K562 (cell line): ENCODE data around the gene BORCS5. TPM values are rescaled to one million over a fixed set of nuclear protein-coding genes. Genes with fewer than 3 reads are reported as not detected.

Experiments used
- ATAC-seq: fragments of 200-7000 bp; cut with Tn5 transposase; 3 replicates; pipeline ENCODE4 v1.9.1; 2020; ENCODE audit warnings: moderate library complexity
- BruUV-seq: library from RNA; stranded (reverse); fragments of 400-500 nt; replicated peaks from 2 replicates; lab custom pipeline; 2021; lab: Mats Ljungman, UMichigan
- CTCF ChIA-PET: fragments of 300-600 bp; formaldehyde crosslinking; extraction: SDS; loops from one replicate; lab custom pipeline; 2021; ENCODE audit warnings: low intra/inter-chr PET ratio; lab: Yijun Ruan, JAX
- POLR2A ChIA-PET: fragments of 300-600, 350-650 bp; sonication (Branson Sonifier 250); formaldehyde crosslinking; extraction: SDS; loops from one replicate; lab custom pipeline; 2021; ENCODE audit warnings: antibody characterized with exemption, inconsistent platforms; lab: Yijun Ruan, JAX
- DNase-seq, 4 experiments: peaks; one replicate each; pipeline versions ENCODE4 v3.0.0 to v3.0.0-alpha.2; 2011 to 2018; ENCODE audit warnings: low spot score in 3 of 4, mixed read lengths in 3 of 4; ENCODE audit errors: extremely low read depth in 1 of 4
- FAIRE-seq: peaks from 2 replicates; lab custom pipeline; 2011; peaks lifted over from hg19 to GRCh38; lab: Jason Lieb, UNC
- H2AFZ ChIP-seq: 2 replicates; pipeline ENCODE4 v1.6.0; 2011; ENCODE audit warnings: low read depth, low read length, control low read depth, inconsistent platforms
- H3K27ac ChIP-seq: fragments of 200-600 bp; 3 replicates; pipeline ENCODE4 v1.8.0; 2011; ENCODE audit warnings: low read depth, mild to moderate bottlenecking, control low read depth, inconsistent platforms, low read length, moderate library complexity, mixed read lengths; ENCODE audit errors: extremely low read depth
- H3K27me3 ChIP-seq, 2 experiments: fragments of 300-600 bp in 1 of 2; 2 replicates in 1 of 2; 3 replicates in 1 of 2; pipeline versions ENCODE4 v1.6.0 to v1.8.0; 2011; ENCODE audit warnings: inconsistent platforms in 2 of 2, low read length in 2 of 2, mild to moderate bottlenecking in 1 of 2, mixed read lengths in 1 of 2, moderate library complexity in 1 of 2; ENCODE audit not compliant: control insufficient read depth in 2 of 2, insufficient read depth in 2 of 2
- H3K36me3 ChIP-seq: fragments of 300-600 bp; 3 replicates; pipeline ENCODE4 v1.8.0; 2011; ENCODE audit warnings: mild to moderate bottlenecking, low read length, inconsistent platforms; ENCODE audit not compliant: control insufficient read depth, insufficient read depth
- H3K4me1 ChIP-seq, 2 experiments: fragments of 200-600 bp in 1 of 2; replicated peaks in 1 of 2; 2 replicates in 1 of 2; 3 replicates in 1 of 2; pipeline versions ENCODE4 v1.5.1 to v1.8.0; 2011; ENCODE audit warnings: inconsistent platforms in 2 of 2, low read length in 2 of 2, mild to moderate bottlenecking in 1 of 2, mixed read lengths in 1 of 2, moderate library complexity in 1 of 2; ENCODE audit not compliant: control insufficient read depth in 2 of 2, insufficient read depth in 2 of 2
- H3K4me2 ChIP-seq: 2 replicates; pipeline ENCODE4 v1.6.1; 2011; ENCODE audit warnings: low read length, control low read depth, inconsistent platforms, mixed read lengths; ENCODE audit not compliant: insufficient read depth
- H3K4me3 ChIP-seq: fragments of 200-600 bp; sonication (generic), shearing (Covaris generic); 2 replicates; pipeline ENCODE4 v1.5.1; 2016; ENCODE audit warnings: control low read depth, inconsistent platforms
- H3K79me2 ChIP-seq: fragments of 200-600 bp; 3 replicates; pipeline ENCODE4 v1.8.0; 2011; ENCODE audit warnings: low read length, inconsistent platforms; ENCODE audit not compliant: control insufficient read depth, insufficient read depth
- H3K9ac ChIP-seq, 2 experiments: 2 replicates each; pipeline versions ENCODE4 v1.6.0 to v1.6.1; 2011; ENCODE audit warnings: low read depth in 2 of 2, low read length in 2 of 2, control low read depth in 1 of 2, inconsistent platforms in 1 of 2, mild to moderate bottlenecking in 1 of 2, mixed read lengths in 1 of 2; ENCODE audit not compliant: insufficient read depth in 1 of 2
- H3K9me1 ChIP-seq: one replicate; pipeline ENCODE4 v1.6.0; 2011; ENCODE audit warnings: inconsistent platforms, mild to moderate bottlenecking, low read length, moderate library complexity; ENCODE audit not compliant: control insufficient read depth, insufficient read depth
- H3K9me3 ChIP-seq: replicated peaks from 2 replicates; pipeline ENCODE4 v1.5.1; 2011; ENCODE audit warnings: low read depth, low read length, inconsistent platforms; ENCODE audit not compliant: control insufficient read depth, insufficient read depth
- H4K20me1 ChIP-seq: replicated peaks from 2 replicates; pipeline ENCODE4 v1.6.1; 2011; ENCODE audit warnings: low read length, inconsistent platforms, mixed read lengths; ENCODE audit not compliant: control insufficient read depth, insufficient read depth
- CAMTA2 ChIP-seq: fragments of 250-450 bp; sonication (Bioruptor Pico); conservative IDR thresholded peaks from 2 replicates; pipeline ENCODE4 v1.5.1; 2022
- CREB3L1 ChIP-seq: fragments of 450-650 bp; IDR thresholded peaks from 2 replicates; pipeline ENCODE4 v1.6.1; 2014; ENCODE audit warnings: low read depth, mild to moderate bottlenecking, moderate library complexity, borderline replicate concordance
- E2F4 ChIP-seq: sonication (generic); formaldehyde crosslinking; IDR thresholded peaks from 2 replicates; pipeline ENCODE4 v1.8.0; 2022; ENCODE audit warnings: mild to moderate bottlenecking, low read depth, missing genetic modification reagents
- ILK ChIP-seq: fragments of 450-650 bp; IDR thresholded peaks from 2 replicates; pipeline ENCODE4 v1.6.1; 2016; ENCODE audit warnings: missing genetic modification characterization, low read depth, mild to moderate bottlenecking, missing compliant biosample characterization, moderate library complexity, borderline replicate concordance
- NCOA6 ChIP-seq: fragments of 450-650 bp; IDR thresholded peaks from 2 replicates; pipeline ENCODE4 v1.6.1; 2017; ENCODE audit warnings: mild to moderate bottlenecking
- NELFE ChIP-seq: IDR thresholded peaks from 2 replicates; pipeline ENCODE4 v1.6.1; 2011; ENCODE audit warnings: mild to moderate bottlenecking; ENCODE audit not compliant: insufficient read depth, insufficient read length
- NR2C1 ChIP-seq, 2 experiments: fragments of 450-650 bp; IDR thresholded peaks; 2 replicates each; pipeline ENCODE4 v1.6.1; 2017; ENCODE audit warnings: mild to moderate bottlenecking in 2 of 2, antibody characterized with exemption in 1 of 2, inconsistent platforms in 1 of 2, missing compliant biosample characterization in 1 of 2, missing genetic modification characterization in 1 of 2
- POLR3G ChIP-seq: IDR thresholded peaks from 2 replicates; pipeline ENCODE4 v1.6.1; 2011; ENCODE audit not compliant: insufficient read length, insufficient replicate concordance; ENCODE audit errors: extremely low read depth
- POU5F1 ChIP-seq: fragments of 150-350 bp; IDR thresholded peaks from 2 replicates; pipeline ENCODE4 v1.6.1; 2014; ENCODE audit warnings: borderline replicate concordance, low read length, low read depth, mild to moderate bottlenecking; ENCODE audit not compliant: partially characterized antibody
- SIX5 ChIP-seq, 2 experiments: IDR thresholded peaks; 2 replicates each; pipeline ENCODE4 v1.6.1; 2011; ENCODE audit warnings: low read length in 2 of 2, borderline replicate concordance in 1 of 2, low read depth in 1 of 2, mild to moderate bottlenecking in 1 of 2, moderate library complexity in 1 of 2; ENCODE audit not compliant: insufficient read depth in 1 of 2
- YY1 ChIP-seq, 3 experiments: IDR thresholded peaks; 2 replicates each; pipeline ENCODE4 v1.6.1; 2011; ENCODE audit warnings: low read length in 2 of 3, mild to moderate bottlenecking in 2 of 3, moderate library complexity in 2 of 3, borderline replicate concordance in 1 of 3, control low read depth in 1 of 3, low read depth in 1 of 3; ENCODE audit not compliant: insufficient read depth in 3 of 3, insufficient replicate concordance in 2 of 3, control insufficient read depth in 1 of 3, insufficient read length in 1 of 3; ENCODE audit errors: extremely low read depth in 1 of 3
- ZC3H8 ChIP-seq: fragments of 450-650 bp; IDR thresholded peaks from 2 replicates; pipeline ENCODE4 v1.6.1; 2017
- WGBS: fragments of 100-300 bp; shearing (Covaris generic); methylation state at CpG from one replicate; pipeline ENCODE4 v1.1.6; 2016; ENCODE audit warnings: low coverage, mixed read lengths; ENCODE audit not compliant: insufficient coverage; ENCODE audit errors: missing lambda C conversion rate; 5-methylcytosine and 5-hydroxymethylcytosine counted together
- in situ Hi-C: fragments of 300-500 bp; cut with MboI; formaldehyde crosslinking; loops from 4 replicates; pipeline ENCODE4 v1.15.0; 2018; ENCODE audit warnings: inconsistent platforms, mixed read lengths
- intact Hi-C: fragments of 100-400 bp; cut with micrococcal nuclease; formaldehyde crosslinking; loops from 2 replicates; pipeline ENCODE4 v1.14.2; 2022
- polyA plus RNA-seq, 8 experiments: library from polyadenylated mRNA; depleted of rRNA in 4 of 8; stranded (reverse) in 5 of 8; unstranded in 3 of 8; fragments of >200 nt; fragmentation: Nextera tagmentation in 2 of 8; fragmentation: Illumina TruSeq in 1 of 8; extraction: Ambion mirVana in 2 of 8; extraction: Trizol in 1 of 8; gene quantifications; 2 replicates each; pipeline versions ENCODE4 v1.2.1 to v1.2.3, GENCODE V29; 2011 to 2014; ENCODE audit warnings: inconsistent platforms in 1 of 8, missing spikeins in 1 of 8
- total RNA-seq, 7 experiments: library from RNA; depleted of rRNA in 6 of 7; stranded (reverse); fragments of >200 nt in 6 of 7; fragmentation: Illumina TruSeq in 2 of 7; extraction: Trizol in 2 of 7; gene quantifications; 2 replicates each; pipeline versions ENCODE4 v1.2.1 to v1.2.3, GENCODE V29; 2011 to 2021; ENCODE audit warnings: low replicate concordance in 1 of 7

The BORCS5 gene
- total and polyA plus RNA-seq, 9 of the 15 experiments (the other 6 are each of a cell fraction or from before 2014, with no cell fraction given): 0.31 to 12.4 (median 6.6) TPM

- no peaks in the 10 kb centered on the region for H3K79me2 ChIP-seq
- peaks cover 8% of the 10 kb centered on the region for H4K20me1 ChIP-seq
- no peaks in the 10 kb centered on the region for H3K9me1 ChIP-seq
- H3K9me3 ChIP-seq: no peaks in the 10 kb centered on the region
- DNase-seq (no peak), ATAC-seq (no peak)
- H3K4me1 ChIP-seq: peaks cover 6 to 16% of the 10 kb centered on the region in 2 experiments; a peak in 3 of 5 replicates
- ChIA-PET CTCF (no interaction called here), POLR2A (interaction anchor here (0.7 to 1.4 kb wide), 3 partner anchors 10 to 96 kb away, joined by 3 to 6 read pairs (median 4); no protein-coding TSS in a partner anchor)
- H3K27me3 ChIP-seq: no peaks in the 10 kb centered on the region
- no peak overlapping the region for H3K4me2 ChIP-seq
- TF ChIP-seq ILK (tag) (no peak), POLR3G (no peak), CREB3L1 (no peak), POU5F1 (no peak), ZC3H8 (no peak), NCOA6 (no peak), NELFE (no peak), E2F4 (CRISPR knock-in tag) (no peak), SIX5 (IDR thresholded peaks at IDR 0.05; ENCODE audit: borderline replicate concordance in 1 of 2, insufficient read depth in 1 of 2, low read depth in 1 of 2, low read length in 2 of 2) (no peak), NR2C1 (IDR thresholded peaks at IDR 0.05) (no peak), NR2C1 (tag; IDR thresholded peaks at IDR 0.05) (no peak), YY1 (IDR thresholded peaks at IDR 0.05; ENCODE audit: borderline replicate concordance in 1 of 3, control insufficient read depth in 1 of 3, extremely low read depth in 1 of 3, insufficient read depth in 3 of 3, insufficient read length in 1 of 3, insufficient replicate concordance in 2 of 3, low read depth in 1 of 3, low read length in 2 of 3) (no peak), CAMTA2 (CRISPR knock-in tag) (no peak)
- TF ChIP-seq, all 486 proteins: peak for 0
- intact Hi-C loops: no loop called here
- in situ Hi-C loops: no loop called here
- Histone ChIP-seq H3K9ac (no peak overlapping the region), H3K4me3 (no peak overlapping the region), H3K36me3 (peaks cover 42% of the 10 kb centered on the region), H3K27ac (no peak overlapping the region), H2AFZ (no peak overlapping the region)
- FAIRE-seq: no peak
- BruUV-seq: no TSS peak
- 90% methylated on average over 18 of the region's 21 CpGs for WGBS
Observed at GRCh38 chr12:12476857-12477531, 120.1 kb downstream of the BORCS5 start.
